Endodermal cell (in vitro differentiated cells): ENCODE measurements around the gene MTMR12. TPM values are rescaled to one million over a fixed set of nuclear protein-coding genes. Genes with fewer than 3 reads are reported as not detected.

Source experiments
- DNase-seq: peaks from one replicate; pipeline ENCODE4 v3.0.0-alpha.2; 2017
- H3K27ac ChIP-seq: 2 replicates; pipeline ENCODE4 v1.5.1; 2013; ENCODE audit warnings: mild to moderate bottlenecking, low read depth, low read length, moderate library complexity
- H3K27me3 ChIP-seq: 2 replicates; pipeline ENCODE4 v1.6.1; 2013; ENCODE audit warnings: mild to moderate bottlenecking, low read length, moderate library complexity; ENCODE audit not compliant: insufficient read depth, control insufficient read depth, poor library complexity, severe bottlenecking
- H3K36me3 ChIP-seq: 2 replicates; pipeline ENCODE4 v1.7.0; 2013; ENCODE audit warnings: mild to moderate bottlenecking, low read length, moderate library complexity; ENCODE audit not compliant: control insufficient read depth, insufficient read depth
- H3K4me1 ChIP-seq: one replicate; pipeline ENCODE4 v1.7.0; 2013; ENCODE audit warnings: low read length; ENCODE audit not compliant: control insufficient read depth, insufficient read depth
- H3K4me3 ChIP-seq: 2 replicates; pipeline ENCODE4 v1.5.1; 2013; ENCODE audit warnings: mild to moderate bottlenecking, low read length, moderate library complexity
- H3K9ac ChIP-seq: 2 replicates; pipeline ENCODE4 v1.6.1; 2013; ENCODE audit warnings: mild to moderate bottlenecking, low read length, moderate library complexity; ENCODE audit not compliant: poor library complexity, severe bottlenecking; ENCODE audit errors: extremely low read depth
- H3K9me3 ChIP-seq: 2 replicates; pipeline ENCODE4 v1.6.1; 2013; ENCODE audit warnings: mild to moderate bottlenecking, low read length, moderate library complexity; ENCODE audit not compliant: control insufficient read depth
- H3K27ac Mint-ChIP-seq: 2 replicates; pipeline ENCODE4 v1.8.0; 2020; ENCODE audit warnings: mixed read lengths
- H3K27me3 Mint-ChIP-seq: 2 replicates; pipeline ENCODE4 v1.8.0; 2021; ENCODE audit warnings: mild to moderate bottlenecking, mixed read lengths; ENCODE audit not compliant: insufficient read depth
- H3K36me3 Mint-ChIP-seq: 2 replicates; pipeline ENCODE4 v1.8.0; 2020; ENCODE audit warnings: low read depth, mixed read lengths
- H3K4me1 Mint-ChIP-seq: 2 replicates; pipeline ENCODE4 v1.8.0; 2020; ENCODE audit warnings: mixed read lengths
- H3K4me3 Mint-ChIP-seq: 2 replicates; pipeline ENCODE4 v1.8.0; 2020; ENCODE audit warnings: mild to moderate bottlenecking, moderate library complexity, mixed read lengths
- H3K9me3 Mint-ChIP-seq: 2 replicates; pipeline ENCODE4 v1.8.0; 2020; ENCODE audit warnings: mild to moderate bottlenecking, mixed read lengths
- WGBS, 2 experiments: methylation state at CpG; one replicate each; pipeline versions ENCODE4 v1.1.5 to v1.1.7; 2013; ENCODE audit warnings: missing lambda C conversion rate in 2 of 2, mixed read lengths in 1 of 2; ENCODE audit not compliant: insufficient coverage in 1 of 2, insufficient read length in 1 of 2; 5-methylcytosine and 5-hydroxymethylcytosine counted together
- total RNA-seq, 2 donors: library from RNA; stranded (reverse); fragmentation: NEBNext Ultra II Directional in 1 of 2; extraction: Animal tissue kit (Norgen Biotek cat#: 25700) in 1 of 2; gene quantifications; 2 replicates in 1 of 2; 3 replicates in 1 of 2; pipeline ENCODE4 v1.2.1, GENCODE V29; 2021
- TF ChIP-seq, protein P1 (sequence below): fragments of 200-600 bp; sonication (generic); conservative IDR thresholded peaks from 2 replicates; pipeline ENCODE4 v1.5.0; 2021; ENCODE audit warnings: antibody characterized with exemption, mild to moderate bottlenecking

Gene MTMR12
- total RNA-seq, 2 donors from 2014 or later: 32.7 to 33.3 TPM

DNA sequence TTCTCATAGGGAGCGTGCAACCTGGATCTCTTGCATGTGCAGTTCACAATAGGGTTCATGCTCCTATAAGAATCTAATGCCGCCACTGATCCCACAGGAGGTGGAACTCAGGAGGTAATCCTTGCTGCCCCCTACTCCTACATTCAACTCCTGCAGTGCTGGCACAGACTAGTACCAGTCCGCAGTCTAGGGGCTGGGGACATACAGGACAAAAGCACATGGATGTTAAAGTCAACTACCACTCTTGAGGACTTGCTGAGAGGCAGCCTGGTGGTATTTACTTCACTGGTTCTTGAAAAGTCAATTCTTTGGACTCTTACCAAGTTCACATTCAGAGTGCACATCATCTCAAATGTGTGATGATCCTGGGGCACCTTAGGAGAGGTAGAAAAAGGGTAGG is 33.0 kb downstream of the MTMR12 start:
- Histone ChIP-seq H3K9me3 (peaks cover 11% of the 10 kb centered on the region), H3K4me3 (no peak overlapping the region), H3K27ac (no peak overlapping the region), H3K27me3 (no peaks in the 10 kb centered on the region), H3K4me1 (peaks cover 21% of the 10 kb centered on the region), H3K36me3 (peaks cover 31% of the 10 kb centered on the region), H3K9ac (no peak overlapping the region)
- 94 to 96% methylated on average over 3 of the region's 3 CpGs for WGBS, 2 experiments
- no peak for DNase-seq
- Mint-ChIP-seq H3K36me3 (peaks cover 40% of the 10 kb centered on the region), H3K4me3 (no peak overlapping the region), H3K27ac (no peak overlapping the region), H3K9me3 (peaks cover 5% of the 10 kb centered on the region), H3K4me1 (peaks cover 54% of the 10 kb centered on the region), H3K27me3 (no peaks in the 10 kb centered on the region)
- TF ChIP-seq, protein P1, sequence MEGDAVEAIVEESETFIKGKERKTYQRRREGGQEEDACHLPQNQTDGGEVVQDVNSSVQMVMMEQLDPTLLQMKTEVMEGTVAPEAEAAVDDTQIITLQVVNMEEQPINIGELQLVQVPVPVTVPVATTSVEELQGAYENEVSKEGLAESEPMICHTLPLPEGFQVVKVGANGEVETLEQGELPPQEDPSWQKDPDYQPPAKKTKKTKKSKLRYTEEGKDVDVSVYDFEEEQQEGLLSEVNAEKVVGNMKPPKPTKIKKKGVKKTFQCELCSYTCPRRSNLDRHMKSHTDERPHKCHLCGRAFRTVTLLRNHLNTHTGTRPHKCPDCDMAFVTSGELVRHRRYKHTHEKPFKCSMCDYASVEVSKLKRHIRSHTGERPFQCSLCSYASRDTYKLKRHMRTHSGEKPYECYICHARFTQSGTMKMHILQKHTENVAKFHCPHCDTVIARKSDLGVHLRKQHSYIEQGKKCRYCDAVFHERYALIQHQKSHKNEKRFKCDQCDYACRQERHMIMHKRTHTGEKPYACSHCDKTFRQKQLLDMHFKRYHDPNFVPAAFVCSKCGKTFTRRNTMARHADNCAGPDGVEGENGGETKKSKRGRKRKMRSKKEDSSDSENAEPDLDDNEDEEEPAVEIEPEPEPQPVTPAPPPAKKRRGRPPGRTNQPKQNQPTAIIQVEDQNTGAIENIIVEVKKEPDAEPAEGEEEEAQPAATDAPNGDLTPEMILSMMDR: no peak

GRCh38 chr5:32279223-32279622 is 33.5 kb downstream of the MTMR12 start:
- Mint-ChIP-seq H3K4me1 (peaks cover 54% of the 10 kb centered on the region), H3K27ac (peak overlapping the region; percentile 26), H3K36me3 (peaks cover 41% of the 10 kb centered on the region), H3K4me3 (no peak overlapping the region), H3K9me3 (peaks cover 5% of the 10 kb centered on the region), H3K27me3 (no peaks in the 10 kb centered on the region)
- no peak for DNase-seq
- H3K27me3 ChIP-seq: no peaks in the 10 kb centered on the region
- peaks cover 11% of the 10 kb centered on the region for H3K9me3 ChIP-seq
- TF ChIP-seq, protein P1: no peak
- 97 to 100% methylated on average over 2 to 3 of the region's 3 CpGs for WGBS, 2 experiments
- H3K4me1 ChIP-seq: peaks cover 21% of the 10 kb centered on the region
- no peak overlapping the region for H3K4me3 ChIP-seq
- peaks cover 36% of the 10 kb centered on the region for H3K36me3 ChIP-seq
- no peak overlapping the region for H3K9ac ChIP-seq
- no peak overlapping the region for H3K27ac ChIP-seq

DNA sequence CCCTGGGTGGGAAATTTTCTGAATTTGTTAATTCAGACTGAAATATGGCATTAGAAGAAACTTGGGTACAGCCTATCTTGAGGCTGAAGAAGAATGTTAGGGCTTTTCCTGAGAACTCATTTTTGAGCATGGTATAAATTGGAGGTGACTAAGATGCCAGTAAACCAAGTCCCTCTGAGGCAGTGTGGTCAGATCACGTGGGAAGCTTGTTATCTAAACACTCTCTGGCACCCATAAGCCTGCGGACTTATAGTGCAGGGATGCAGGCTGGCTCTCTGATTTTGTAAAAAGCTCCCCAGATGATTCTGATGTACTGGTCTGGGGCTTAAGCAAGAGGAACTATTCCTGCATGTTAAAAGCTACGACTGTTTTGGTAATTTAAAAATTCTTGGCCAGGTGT is 34.3 kb downstream of the MTMR12 start:
- WGBS, 2 experiments: 91 to 92% methylated on average over 2 to 3 of the region's 3 CpGs
- Histone ChIP-seq H3K4me3 (no peak overlapping the region), H3K9ac (no peak overlapping the region), H3K27ac (no peak overlapping the region), H3K36me3 (peaks cover 44% of the 10 kb centered on the region), H3K4me1 (peaks cover 23% of the 10 kb centered on the region), H3K27me3 (no peaks in the 10 kb centered on the region), H3K9me3 (peaks cover 11% of the 10 kb centered on the region)
- Mint-ChIP-seq H3K36me3 (peaks cover 49% of the 10 kb centered on the region), H3K27ac (peak overlapping the region; percentile 55), H3K4me1 (peaks cover 55% of the 10 kb centered on the region), H3K9me3 (peaks cover 5% of the 10 kb centered on the region), H3K27me3 (no peaks in the 10 kb centered on the region), H3K4me3 (no peak overlapping the region)
- no peak for DNase-seq
- TF ChIP-seq, protein P1: no peak
